PC-9 (cell line): ENCODE results near the gene SLC12A3. TPM values are rescaled to one million over a fixed set of nuclear protein-coding genes. Genes with fewer than 3 reads are reported as not detected.
"Not testable (repeated sequence)": the region's sequence is repeated elsewhere in the genome, so short reads cannot be mapped to it uniquely, and the experiment has no call there.

Experiments
- BruUV-seq: library from RNA; stranded (reverse); fragments of 400-500 nt; replicated peaks from 2 replicates; lab custom pipeline; 2021; lab: Mats Ljungman, UMichigan
- CTCF ChIA-PET: fragments of 300-600 bp; sonication (Branson Sonifier 250); formaldehyde crosslinking; loops from one replicate; lab custom pipeline; 2022; ENCODE audit warnings: antibody characterized with exemption; lab: Charles Lee
- POLR2A ChIA-PET: fragments of 300-600 bp; sonication (Branson Sonifier 250); formaldehyde crosslinking; loops from one replicate; lab custom pipeline; 2022; ENCODE audit warnings: antibody characterized with exemption; ENCODE audit not compliant: unreplicated experiment; lab: Charles Lee
- DNase-seq, 2 experiments: peaks; one replicate each; pipeline versions ENCODE4 v3.0.0 to v3.0.0-alpha.2; 2015 to 2022; ENCODE audit warnings: mixed read lengths in 1 of 2
- H2AFZ ChIP-seq: fragments of 200-600 bp; sonication (generic); 2 replicates; pipeline ENCODE4 v1.8.1; 2017; ENCODE audit warnings: antibody characterized with exemption
- H3F3A ChIP-seq: fragments of 200-600 bp; sonication (generic); 2 replicates; pipeline ENCODE4 v1.8.1; 2017; ENCODE audit warnings: antibody characterized with exemption, mild to moderate bottlenecking, low read depth; ENCODE audit not compliant: insufficient read depth
- H3K27ac ChIP-seq: fragments of 200-600 bp; sonication (generic); 2 replicates; pipeline ENCODE4 v1.6.1; 2016; ENCODE audit warnings: mixed run types
- H3K27me3 ChIP-seq: fragments of 200-600 bp; sonication (generic); 2 replicates; pipeline ENCODE4 v1.6.1; 2016; ENCODE audit warnings: low read depth, mixed run types; ENCODE audit not compliant: insufficient read depth
- H3K36me3 ChIP-seq: fragments of 200-600 bp; sonication (generic); 2 replicates; pipeline ENCODE4 v1.6.1; 2016; ENCODE audit warnings: low read depth, mixed run types
- H3K4me1 ChIP-seq: fragments of 200-600 bp; sonication (generic); replicated peaks from 2 replicates; pipeline ENCODE4 v1.6.1; 2016; ENCODE audit warnings: mixed run types; ENCODE audit not compliant: insufficient read depth
- H3K4me2 ChIP-seq: fragments of 200-600 bp; sonication (generic); 2 replicates; pipeline ENCODE4 v1.6.1; 2017; ENCODE audit warnings: mixed run types
- H3K4me3 ChIP-seq: fragments of 200-600 bp; sonication (generic); 2 replicates; pipeline ENCODE4 v1.6.1; 2016; ENCODE audit warnings: mixed run types
- H3K79me2 ChIP-seq: fragments of 200-600 bp; sonication (generic); 2 replicates; pipeline ENCODE4 v1.6.1; 2017; ENCODE audit warnings: low read depth, mixed run types
- H3K9me2 ChIP-seq: fragments of 200-600 bp; sonication (generic); 2 replicates; pipeline ENCODE4 v1.8.1; 2017; ENCODE audit warnings: mild to moderate bottlenecking; ENCODE audit not compliant: insufficient read depth
- H3K9me3 ChIP-seq: fragments of 200-600 bp; sonication (generic); 2 replicates; pipeline ENCODE4 v1.8.1; 2016; ENCODE audit warnings: low read depth; ENCODE audit not compliant: insufficient read depth
- H4K20me1 ChIP-seq: fragments of 200-600 bp; sonication (generic); 2 replicates; pipeline ENCODE4 v1.8.1; 2017; ENCODE audit not compliant: insufficient read depth
- CTCF ChIP-seq: fragments of 200-600 bp; sonication (generic); conservative IDR thresholded peaks from 2 replicates; pipeline ENCODE4 v1.6.1; 2017; ENCODE audit warnings: mixed run types, antibody characterized with exemption, mild to moderate bottlenecking, moderate library complexity
- EZH2 ChIP-seq: fragments of 200-600 bp; sonication (generic); IDR thresholded peaks from 2 replicates; pipeline ENCODE4 v1.8.0; 2017; ENCODE audit warnings: antibody characterized with exemption, low read depth
- intact Hi-C: fragments of 100-400 bp; cut with micrococcal nuclease; formaldehyde crosslinking; loops from one replicate; pipeline ENCODE4 v1.10.0; 2022; ENCODE audit not compliant: unreplicated experiment
- total RNA-seq: library from RNA; stranded (reverse); gene quantifications from 2 replicates; pipeline ENCODE4 v1.2.3, GENCODE V29; 2021

Gene SLC12A3
- total RNA-seq, 1 experiment from 2014 or later, result 0.26 TPM

- CTCF ChIA-PET, result no interaction called here
- Histone ChIP-seq H3K36me3 (no peaks in the 10 kb centered on the region), H3K9me2 (no peaks in the 10 kb centered on the region), H3K9me3 (no peaks in the 10 kb centered on the region), H3K4me3 (no peak overlapping the region), H3K4me1 (no peaks in the 10 kb centered on the region), H3F3A (no peaks in the 10 kb centered on the region), H3K27me3 (no peaks in the 10 kb centered on the region), H2AFZ (no peak overlapping the region), H4K20me1 (no peaks in the 10 kb centered on the region), H3K79me2 (no peaks in the 10 kb centered on the region), H3K4me2 (no peak overlapping the region), H3K27ac (no peak overlapping the region)
- no TSS peak for BruUV-seq
- no peak for TF ChIP-seq CTCF
- no peak for DNase-seq
- POLR2A ChIA-PET, result no interaction called here
- intact Hi-C loops, result no loop called here
Observed at GRCh38 chr16:56883586-56883985, 18.6 kb downstream of the SLC12A3 start.

GRCh38 chr16:56884026-56884582, 19.1 kb downstream of the SLC12A3 start:
- Histone ChIP-seq H2AFZ (no peak overlapping the region), H3K36me3 (no peaks in the 10 kb centered on the region), H3K4me3 (no peak overlapping the region), H3K27me3 (no peaks in the 10 kb centered on the region), H3K79me2 (no peaks in the 10 kb centered on the region), H3K4me1 (no peaks in the 10 kb centered on the region), H3K27ac (no peak overlapping the region), H3K9me2 (no peaks in the 10 kb centered on the region), H4K20me1 (no peaks in the 10 kb centered on the region), H3F3A (no peaks in the 10 kb centered on the region; the same call in 1 of the 2 replicates), H3K4me2 (no peak overlapping the region), H3K9me3 (no peaks in the 10 kb centered on the region)
- no peak for DNase-seq
- TF ChIP-seq CTCF, result no peak
- no peak for TF ChIP-seq EZH2
- ChIA-PET POLR2A (no interaction called here), CTCF (no interaction called here)
- intact Hi-C loops, result no loop called here
- no TSS peak for BruUV-seq

- H3K4me3 ChIP-seq, H4K20me1 ChIP-seq, H3K36me3 ChIP-seq, H3K9me2 ChIP-seq, H3K27me3 ChIP-seq, DNase-seq, H3K9me3 ChIP-seq, H3K4me1 ChIP-seq, BruUV-seq, H3F3A ChIP-seq, H2AFZ ChIP-seq, H3K27ac ChIP-seq, intact Hi-C loops, CTCF ChIA-PET, POLR2A ChIA-PET, H3K79me2 ChIP-seq, H3K4me2 ChIP-seq: not testable (repeated sequence)
Observed at GRCh38 chr16:56884929-56885328, 19.9 kb downstream of the SLC12A3 start.
